Activated CD8-positive, alpha-beta T cell treated with anti-CD3 and anti-CD28 coated beads for 36 hours (primary cell): ENCODE measurements around the gene RHBDD1. TPM values are rescaled to one million over a fixed set of nuclear protein-coding genes. Genes with fewer than 3 reads are reported as not detected.

Source experiments
- ATAC-seq: fragments of 200-7000 bp; cut with Tn5 transposase; one replicate; pipeline ENCODE4 v1.10.0; 2021; ENCODE audit warnings: mild to moderate bottlenecking, moderate library complexity
- CTCF ChIA-PET: fragments of 350-600 bp; sonication (Branson Sonifier 250); formaldehyde crosslinking; loops from one replicate; lab custom pipeline; 2021; ENCODE audit warnings: antibody characterized with exemption; lab: Charles Lee
- POLR2A ChIA-PET: fragments of 350-600 bp; sonication (Branson Sonifier 250); formaldehyde crosslinking; loops from one replicate; lab custom pipeline; 2021; ENCODE audit warnings: antibody characterized with exemption; lab: Charles Lee
- DNase-seq: peaks from one replicate; pipeline ENCODE4 v3.0.0-alpha.2; 2020
- H3K27ac Mint-ChIP-seq: one replicate; pipeline ENCODE4 v1.8.0; 2021; ENCODE audit warnings: mild to moderate bottlenecking, mixed read lengths
- H3K27me3 Mint-ChIP-seq: one replicate; pipeline ENCODE4 v1.8.0; 2021; ENCODE audit warnings: mixed read lengths
- H3K36me3 Mint-ChIP-seq: one replicate; pipeline ENCODE4 v1.8.0; 2021; ENCODE audit warnings: low read depth, mixed read lengths
- H3K4me1 Mint-ChIP-seq: one replicate; pipeline ENCODE4 v1.8.0; 2021; ENCODE audit warnings: low read depth, mixed read lengths
- H3K4me3 Mint-ChIP-seq: one replicate; pipeline ENCODE4 v1.8.0; 2021; ENCODE audit warnings: mild to moderate bottlenecking, moderate library complexity, mixed read lengths
- H3K9me3 Mint-ChIP-seq: one replicate; pipeline ENCODE4 v1.8.0; 2021; ENCODE audit warnings: mixed read lengths
- CTCF ChIP-seq: fragments of 200-600 bp; IDR thresholded peaks from one replicate; pipeline ENCODE4 v1.8.0; 2022; ENCODE audit warnings: antibody characterized with exemption, mild to moderate bottlenecking
- intact Hi-C: fragments of 100-400 bp; cut with micrococcal nuclease; formaldehyde crosslinking; loops from one replicate; pipeline ENCODE4 v1.10.0; 2022
- total RNA-seq, 2 experiments: library from RNA; stranded (reverse); gene quantifications; one replicate each; pipeline ENCODE4 v1.2.3, GENCODE V29; 2021

RHBDD1 gene
- total RNA-seq, 2 experiments from 2014 or later: 34.3 to 35.9 TPM

DNA sequence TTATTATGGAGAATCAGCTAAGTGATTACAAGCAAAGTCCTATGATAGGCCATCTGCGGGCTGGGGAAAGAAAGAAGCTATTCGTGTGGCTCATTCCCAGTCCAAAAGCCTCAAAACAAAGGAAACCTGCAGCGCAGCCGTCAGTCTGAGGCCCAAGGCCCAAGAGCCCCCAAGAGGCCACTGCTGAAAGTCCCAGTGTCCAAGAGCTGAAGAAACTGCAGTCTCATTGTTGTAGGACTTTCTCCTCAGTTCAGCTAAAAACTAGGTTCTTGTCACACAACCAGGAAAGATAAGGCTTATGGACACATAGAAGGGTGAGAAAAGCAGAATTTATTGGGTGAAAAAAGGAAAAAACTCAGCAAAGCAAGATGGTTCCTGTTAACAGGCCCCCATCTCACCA lies 143.2 kb downstream of the RHBDD1 start:
- Mint-ChIP-seq H3K4me1 (peaks cover 22% of the 10 kb centered on the region), H3K4me3 (no peak overlapping the region)

DNA sequence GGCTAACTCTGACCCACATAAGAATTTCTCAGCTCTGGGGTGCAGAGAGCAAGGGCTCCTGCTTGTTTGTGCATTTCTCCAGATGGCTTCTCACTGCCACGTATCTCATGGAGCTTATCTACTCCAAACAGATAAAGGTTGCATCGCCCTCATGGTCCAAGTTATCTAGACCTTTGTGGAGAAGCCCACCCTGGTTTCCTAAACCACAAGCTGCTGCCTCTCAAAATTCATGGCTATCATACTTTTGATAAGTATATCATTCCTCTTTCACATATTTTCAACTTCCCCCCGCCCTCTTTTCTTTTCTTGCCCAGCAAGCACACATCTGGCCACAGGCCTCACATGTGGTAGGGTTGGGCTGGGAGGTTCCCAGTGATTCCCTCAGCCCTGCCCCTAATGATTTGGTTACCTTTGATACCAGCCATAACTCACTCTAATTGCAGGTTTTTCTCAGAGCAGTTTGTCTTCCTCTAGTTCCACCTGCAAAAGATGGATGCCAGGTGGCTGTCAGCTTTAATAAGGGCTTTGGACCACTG lies 146.0 kb downstream of the RHBDD1 start:
- intact Hi-C loops: loop anchor here (5.0 kb wide), 1 partner anchor 145 kb away; the partner anchor contains the start of gene RHBDD1
- no peak overlapping the region for H3K4me3 Mint-ChIP-seq
- DNase-seq: no peak
- CTCF ChIA-PET: interaction anchor here (0.7 to 1.2 kb wide), 2 partner anchors 8 to 168 kb away, joined by 3 read pairs; no protein-coding TSS in a partner anchor
- H3K27ac Mint-ChIP-seq: no peak overlapping the region
- POLR2A ChIA-PET: no interaction called here
- ATAC-seq: no peak
- TF ChIP-seq CTCF: no peak
- H3K9me3 Mint-ChIP-seq: no peaks in the 10 kb centered on the region
- H3K27me3 Mint-ChIP-seq: no peaks in the 10 kb centered on the region
- peaks cover 32% of the 10 kb centered on the region for H3K4me1 Mint-ChIP-seq
- peaks cover 7% of the 10 kb centered on the region for H3K36me3 Mint-ChIP-seq

More for the DNA sequence above, 143.2 kb downstream of the RHBDD1 start:
- DNase-seq: no peak
- ChIA-PET CTCF (interaction anchor here (0.6 to 1.1 kb wide), 2 partner anchors 177 to 877 kb away, joined by 3 to 7 read pairs; no protein-coding TSS in a partner anchor), POLR2A (no interaction called here)
- H3K36me3 Mint-ChIP-seq: peaks cover 10% of the 10 kb centered on the region
- intact Hi-C loops: no loop called here
- no peaks in the 10 kb centered on the region for H3K9me3 Mint-ChIP-seq
- H3K27ac Mint-ChIP-seq: no peak overlapping the region
- no peak for ATAC-seq
- H3K27me3 Mint-ChIP-seq: no peaks in the 10 kb centered on the region
- no peak for TF ChIP-seq CTCF

- DNase-seq (no peak), ATAC-seq (peak; percentile 22)
- Mint-ChIP-seq H3K27ac (peak overlapping the region; percentile 34), H3K36me3 (peaks cover 6% of the 10 kb centered on the region), H3K27me3 (no peaks in the 10 kb centered on the region), H3K4me1 (peaks cover 22% of the 10 kb centered on the region), H3K9me3 (no peaks in the 10 kb centered on the region), H3K4me3 (no peak overlapping the region)
- TF ChIP-seq CTCF: no peak
- POLR2A ChIA-PET: interaction anchor here (0.7 to 1.9 kb wide), 2 partner anchors 148 to 342 kb away, joined by 3 to 13 read pairs; partner anchors contain the start of gene RHBDD1
- intact Hi-C loops: loop anchor here (5.0 kb wide), 1 partner anchor 147 kb away; the partner anchor contains the start of gene RHBDD1
- CTCF ChIA-PET: interaction anchor here (0.5 to 2.9 kb wide), 6 partner anchors 16 to 1095 kb away, joined by 3 to 24 read pairs (median 4); no protein-coding TSS in a partner anchor
Observed at GRCh38 chr2:226983895-226984749, 148.3 kb downstream of the RHBDD1 start.

DNA sequence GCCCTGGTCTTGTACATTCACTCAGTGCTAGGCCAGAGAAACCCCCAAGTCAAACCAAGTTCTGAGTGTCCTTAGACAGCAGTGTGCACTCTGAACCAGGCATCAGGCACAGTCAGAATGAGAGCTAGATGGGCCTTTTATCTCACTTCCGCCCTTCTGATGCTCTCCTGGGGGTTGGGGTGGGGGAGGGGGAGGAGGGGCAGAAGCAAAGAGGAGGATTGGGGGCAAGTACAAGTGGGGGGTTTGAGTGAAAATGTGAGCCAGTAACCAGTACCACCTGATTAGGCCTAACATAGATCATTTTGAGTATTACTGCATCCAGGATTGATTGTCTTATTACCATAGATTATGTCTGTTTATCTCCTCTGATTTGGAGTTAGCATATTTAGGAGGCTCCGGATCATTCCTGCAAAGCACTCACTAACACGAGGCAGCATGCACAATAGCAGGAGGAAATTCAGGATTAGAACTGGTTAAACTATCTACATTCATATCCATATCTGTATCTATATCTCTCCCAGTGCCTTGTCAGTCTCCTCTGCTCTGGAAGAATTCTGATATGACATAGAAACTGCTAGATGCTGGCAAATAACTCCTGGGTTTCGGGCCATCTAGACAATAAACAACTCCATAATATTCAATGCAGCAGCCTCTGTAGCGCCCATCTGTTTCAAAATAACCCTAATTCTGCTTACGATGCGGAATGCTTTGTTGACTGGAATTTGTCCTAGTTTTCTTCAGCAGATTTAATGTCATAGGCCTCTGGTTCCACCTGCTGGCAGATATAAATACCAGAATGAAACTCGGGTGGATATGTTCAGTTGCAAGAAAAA lies 149.1 kb downstream of the RHBDD1 start:
- DNase-seq (peak; percentile 57), ATAC-seq (peak; percentile 97)
- intact Hi-C loops: loop anchor here (5.0 kb wide), 2 partner anchors 148 to 183 kb away; partner anchors contain the start of gene RHBDD1
- H3K27me3 Mint-ChIP-seq: no peaks in the 10 kb centered on the region
- peaks cover 22% of the 10 kb centered on the region for H3K4me1 Mint-ChIP-seq
- peak overlapping the region; percentile 34 for H3K27ac Mint-ChIP-seq
- H3K4me3 Mint-ChIP-seq: no peak overlapping the region
- POLR2A ChIA-PET: interaction anchor here (1.9 kb wide), 1 partner anchor 149 kb away, joined by 13 read pairs; the partner anchor contains the start of gene RHBDD1
- no peaks in the 10 kb centered on the region for H3K9me3 Mint-ChIP-seq
- CTCF ChIA-PET: interaction anchor here (0.6 to 2.9 kb wide), 12 partner anchors 9 to 770 kb away, joined by 3 to 24 read pairs (median 4); no protein-coding TSS in a partner anchor
- peak; percentile 65 for TF ChIP-seq CTCF
- peaks cover 8% of the 10 kb centered on the region for H3K36me3 Mint-ChIP-seq
